LNCaP clone FGC (cell line): ENCODE measurements around the gene NMRK2.

Source experiments
- DNase-seq: peaks from one replicate; pipeline ENCODE4 v3.0.0-alpha.2; 2011; ENCODE audit warnings: low read depth
- H3K4me3 ChIP-seq: 2 replicates; pipeline ENCODE4 v1.5.1; 2011; ENCODE audit warnings: mild to moderate bottlenecking, low read depth, low read length, control low read depth
- CTCF ChIP-seq: IDR thresholded peaks from 2 replicates; pipeline ENCODE4 v1.5.1; 2012; ENCODE audit warnings: mild to moderate bottlenecking; ENCODE audit not compliant: control insufficient read depth, insufficient read depth; ENCODE audit errors: extremely low read depth

Gene NMRK2

DNA sequence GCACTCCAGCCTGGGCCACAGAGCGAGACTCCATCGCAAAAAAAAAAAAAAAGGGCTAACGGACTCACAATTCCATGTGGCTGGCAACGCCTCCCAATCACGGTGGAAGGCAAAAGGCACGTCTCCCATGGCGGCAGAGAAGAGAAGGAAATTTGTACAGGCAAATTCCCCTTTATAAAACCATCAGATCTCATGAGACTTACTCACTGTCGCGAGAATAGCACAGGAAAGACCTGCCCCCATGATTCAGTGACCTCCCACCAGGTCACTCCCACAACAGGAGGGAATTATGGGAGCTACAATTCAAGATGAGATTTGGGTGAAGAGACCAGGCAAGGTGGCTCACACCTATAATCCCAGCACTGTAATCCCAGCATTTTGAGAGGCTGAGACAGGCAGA is 18.7 kb upstream of the NMRK2 start:
- TF ChIP-seq CTCF: no peak

GRCh38 chr19:3916033-3916432 is 16.8 kb upstream of the NMRK2 start:
- no peak for DNase-seq
- no peak overlapping the region for H3K4me3 ChIP-seq
- TF ChIP-seq CTCF: no peak

More for the DNA sequence above, 18.7 kb upstream of the NMRK2 start:
- no peak for DNase-seq
- H3K4me3 ChIP-seq: no peak overlapping the region

DNA sequence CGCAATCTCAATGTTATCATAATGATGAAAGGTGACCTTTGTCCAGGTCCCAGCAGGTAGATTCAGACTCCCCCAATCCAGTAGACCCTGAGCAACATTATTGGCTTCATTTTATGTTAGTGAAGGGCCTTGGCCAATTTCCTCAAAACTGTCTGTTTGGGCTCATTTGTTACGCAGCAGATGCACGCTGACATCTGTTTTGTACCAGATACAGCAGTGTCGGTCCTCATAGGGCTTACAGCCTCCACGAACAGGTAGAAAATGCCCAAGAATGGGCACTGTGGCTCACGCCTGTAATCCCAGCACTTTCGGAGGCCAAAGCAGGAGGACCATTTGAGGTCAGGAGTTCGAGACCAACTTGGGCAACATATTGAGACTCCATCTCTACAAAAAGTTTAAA is 13.1 kb upstream of the NMRK2 start:
- no peak overlapping the region for H3K4me3 ChIP-seq
- DNase-seq: no peak
- no peak for TF ChIP-seq CTCF

DNA sequence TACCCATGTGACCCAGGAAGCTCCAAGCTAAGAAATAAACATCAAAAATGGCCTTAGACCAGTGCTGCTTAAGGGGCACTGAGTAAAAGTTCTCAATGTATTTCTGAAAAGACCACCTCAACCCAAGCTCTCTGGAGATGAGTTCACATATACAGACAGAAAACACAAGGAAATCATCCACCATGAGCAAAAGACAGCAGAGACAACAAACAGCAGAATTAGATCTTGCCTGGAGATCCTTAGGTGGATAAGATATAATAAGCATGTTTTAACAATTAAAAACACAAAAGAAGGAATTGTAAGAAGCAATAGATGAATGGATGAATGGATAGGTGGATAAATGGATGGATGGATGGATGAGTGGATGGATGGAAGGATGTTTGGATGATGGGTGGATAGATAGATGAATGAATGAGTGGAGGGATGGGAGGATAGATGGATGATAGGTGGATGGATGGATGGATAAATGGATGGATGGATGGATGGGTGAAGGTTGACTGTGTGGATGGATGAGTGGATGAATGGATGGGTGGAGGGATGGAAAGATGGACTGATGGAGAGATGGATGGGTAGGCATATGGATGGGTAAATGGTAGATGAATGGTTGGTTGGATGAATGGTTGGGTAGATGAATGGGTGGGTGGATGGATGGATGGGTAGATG is 9.6 kb upstream of the NMRK2 start:
- no peak overlapping the region for H3K4me3 ChIP-seq
- no peak for TF ChIP-seq CTCF
- no peak for DNase-seq

DNA sequence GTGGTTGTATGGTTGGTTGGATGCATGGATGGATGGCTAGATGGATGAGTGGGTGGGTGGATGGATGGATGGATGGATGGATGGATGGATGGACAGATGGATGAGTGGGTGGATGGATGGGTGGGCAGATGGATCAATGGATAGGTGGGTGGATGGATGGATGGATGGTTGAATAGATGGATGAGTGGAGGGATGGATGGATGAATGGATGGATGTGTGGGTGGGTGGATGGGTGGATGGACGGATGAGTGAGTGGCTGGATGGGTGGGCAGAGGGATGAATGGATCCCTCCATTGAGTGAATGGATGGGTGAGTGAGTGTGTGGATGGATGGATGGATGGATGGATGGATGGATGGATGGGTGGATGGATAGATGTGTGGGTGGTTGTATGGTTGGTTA is 9.0 kb upstream of the NMRK2 start:
- no peak overlapping the region for H3K4me3 ChIP-seq
- TF ChIP-seq CTCF: no peak
- no peak for DNase-seq

DNA sequence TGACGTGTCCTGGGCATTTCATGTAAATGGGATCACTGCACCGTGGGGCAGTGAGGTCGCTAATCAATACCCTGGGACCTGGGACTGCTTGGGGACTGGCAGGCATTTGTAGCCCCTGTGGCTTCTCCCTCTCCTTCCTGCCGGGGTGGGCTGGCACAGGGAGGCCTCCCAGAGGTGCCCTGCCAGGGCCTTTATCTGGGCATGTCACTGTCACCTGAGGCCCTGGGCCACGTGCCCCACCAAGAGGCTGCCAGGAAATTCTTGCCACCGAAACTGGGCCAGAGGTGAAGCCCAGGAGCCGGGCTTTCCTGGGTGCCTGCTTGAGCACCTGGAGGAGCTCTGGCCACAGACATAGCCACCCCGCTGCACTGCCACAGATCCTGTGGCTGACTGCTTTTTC is 1.8 kb upstream of the NMRK2 start:
- H3K4me3 ChIP-seq: no peak overlapping the region
- no peak for TF ChIP-seq CTCF
- DNase-seq: no peak
